Measurements from ENCODE around the gene NDFIP2.

The NDFIP2 gene

GRCh38 chr13:79503473-79504017 lies 22.6 kb downstream of the NDFIP2 start:
- H3K27ac ChIP-seq (replicated peaks) = no peak overlapping the region
- no peak overlapping the region for H3K4me3 ChIP-seq (replicated peaks; ENCODE audit: insufficient read depth, low read length)
- TF ChIP-seq, protein P1, sequence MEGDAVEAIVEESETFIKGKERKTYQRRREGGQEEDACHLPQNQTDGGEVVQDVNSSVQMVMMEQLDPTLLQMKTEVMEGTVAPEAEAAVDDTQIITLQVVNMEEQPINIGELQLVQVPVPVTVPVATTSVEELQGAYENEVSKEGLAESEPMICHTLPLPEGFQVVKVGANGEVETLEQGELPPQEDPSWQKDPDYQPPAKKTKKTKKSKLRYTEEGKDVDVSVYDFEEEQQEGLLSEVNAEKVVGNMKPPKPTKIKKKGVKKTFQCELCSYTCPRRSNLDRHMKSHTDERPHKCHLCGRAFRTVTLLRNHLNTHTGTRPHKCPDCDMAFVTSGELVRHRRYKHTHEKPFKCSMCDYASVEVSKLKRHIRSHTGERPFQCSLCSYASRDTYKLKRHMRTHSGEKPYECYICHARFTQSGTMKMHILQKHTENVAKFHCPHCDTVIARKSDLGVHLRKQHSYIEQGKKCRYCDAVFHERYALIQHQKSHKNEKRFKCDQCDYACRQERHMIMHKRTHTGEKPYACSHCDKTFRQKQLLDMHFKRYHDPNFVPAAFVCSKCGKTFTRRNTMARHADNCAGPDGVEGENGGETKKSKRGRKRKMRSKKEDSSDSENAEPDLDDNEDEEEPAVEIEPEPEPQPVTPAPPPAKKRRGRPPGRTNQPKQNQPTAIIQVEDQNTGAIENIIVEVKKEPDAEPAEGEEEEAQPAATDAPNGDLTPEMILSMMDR (IDR thresholded peaks at IDR 0.05; ENCODE audit: insufficient read depth, low read length) = no peak
- TF ChIP-seq, protein P2, sequence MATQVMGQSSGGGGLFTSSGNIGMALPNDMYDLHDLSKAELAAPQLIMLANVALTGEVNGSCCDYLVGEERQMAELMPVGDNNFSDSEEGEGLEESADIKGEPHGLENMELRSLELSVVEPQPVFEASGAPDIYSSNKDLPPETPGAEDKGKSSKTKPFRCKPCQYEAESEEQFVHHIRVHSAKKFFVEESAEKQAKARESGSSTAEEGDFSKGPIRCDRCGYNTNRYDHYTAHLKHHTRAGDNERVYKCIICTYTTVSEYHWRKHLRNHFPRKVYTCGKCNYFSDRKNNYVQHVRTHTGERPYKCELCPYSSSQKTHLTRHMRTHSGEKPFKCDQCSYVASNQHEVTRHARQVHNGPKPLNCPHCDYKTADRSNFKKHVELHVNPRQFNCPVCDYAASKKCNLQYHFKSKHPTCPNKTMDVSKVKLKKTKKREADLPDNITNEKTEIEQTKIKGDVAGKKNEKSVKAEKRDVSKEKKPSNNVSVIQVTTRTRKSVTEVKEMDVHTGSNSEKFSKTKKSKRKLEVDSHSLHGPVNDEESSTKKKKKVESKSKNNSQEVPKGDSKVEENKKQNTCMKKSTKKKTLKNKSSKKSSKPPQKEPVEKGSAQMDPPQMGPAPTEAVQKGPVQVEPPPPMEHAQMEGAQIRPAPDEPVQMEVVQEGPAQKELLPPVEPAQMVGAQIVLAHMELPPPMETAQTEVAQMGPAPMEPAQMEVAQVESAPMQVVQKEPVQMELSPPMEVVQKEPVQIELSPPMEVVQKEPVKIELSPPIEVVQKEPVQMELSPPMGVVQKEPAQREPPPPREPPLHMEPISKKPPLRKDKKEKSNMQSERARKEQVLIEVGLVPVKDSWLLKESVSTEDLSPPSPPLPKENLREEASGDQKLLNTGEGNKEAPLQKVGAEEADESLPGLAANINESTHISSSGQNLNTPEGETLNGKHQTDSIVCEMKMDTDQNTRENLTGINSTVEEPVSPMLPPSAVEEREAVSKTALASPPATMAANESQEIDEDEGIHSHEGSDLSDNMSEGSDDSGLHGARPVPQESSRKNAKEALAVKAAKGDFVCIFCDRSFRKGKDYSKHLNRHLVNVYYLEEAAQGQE (IDR thresholded peaks at IDR 0.05; ENCODE audit: insufficient replicate concordance, low read depth) = no peak
- no peak for TF ChIP-seq SPI1 (IDR thresholded peaks at IDR 0.05; ENCODE audit: borderline replicate concordance, low read depth)
- no peak for TF ChIP-seq GABPA (IDR thresholded peaks at IDR 0.05; ENCODE audit: low read depth)
- no peak for TF ChIP-seq POLR2AphosphoS5 (IDR thresholded peaks at IDR 0.05; ENCODE audit: low read depth)
- DNase-seq (ENCODE audit: low read depth in 1 of 2, low spot score in 1 of 2) = no peak
- H3K27me3 ChIP-seq (ENCODE audit: insufficient read depth, poor library complexity, severe bottlenecking) = no peaks in the 10 kb centered on the region

- H3K27ac ChIP-seq (replicated peaks) = no peak overlapping the region
- no peak for DNase-seq (ENCODE audit: low read depth in 1 of 2, low spot score in 1 of 2)
- TF ChIP-seq, protein P2 (IDR thresholded peaks at IDR 0.05; ENCODE audit: insufficient replicate concordance, low read depth) = no peak
- TF ChIP-seq SPI1 (IDR thresholded peaks at IDR 0.05; ENCODE audit: borderline replicate concordance, low read depth) (no peak), GABPA (IDR thresholded peaks at IDR 0.05; ENCODE audit: low read depth) (no peak), POLR2AphosphoS5 (IDR thresholded peaks at IDR 0.05; ENCODE audit: low read depth) (no peak)
- TF ChIP-seq, protein P1 (IDR thresholded peaks at IDR 0.05; ENCODE audit: insufficient read depth, low read length) = no peak
Measured at GRCh38 chr13:79508224-79508961, 27.4 kb downstream of the NDFIP2 start.

GRCh38 chr13:79511611-79512010 lies 30.7 kb downstream of the NDFIP2 start:
- Histone ChIP-seq H3K27me3 (ENCODE audit: insufficient read depth, poor library complexity, severe bottlenecking) (no peaks in the 10 kb centered on the region), H3K27ac (replicated peaks) (no peak overlapping the region), H3K4me3 (replicated peaks; ENCODE audit: insufficient read depth, low read length) (no peak overlapping the region)
- no peak for DNase-seq (ENCODE audit: low read depth in 1 of 2, low spot score in 1 of 2)
- TF ChIP-seq POLR2AphosphoS5 (IDR thresholded peaks at IDR 0.05; ENCODE audit: low read depth) (no peak), GABPA (IDR thresholded peaks at IDR 0.05; ENCODE audit: low read depth) (no peak), SPI1 (IDR thresholded peaks at IDR 0.05; ENCODE audit: borderline replicate concordance, low read depth) (no peak)
- TF ChIP-seq, protein P2 (IDR thresholded peaks at IDR 0.05; ENCODE audit: insufficient replicate concordance, low read depth) = no peak
- TF ChIP-seq, protein P1 (IDR thresholded peaks at IDR 0.05; ENCODE audit: insufficient read depth, low read length) = no peak

More at GRCh38 chr13:79508224-79508961, 27.4 kb downstream of the NDFIP2 start:
- Histone ChIP-seq H3K4me3 (replicated peaks; ENCODE audit: insufficient read depth, low read length) (no peak overlapping the region), H3K27me3 (ENCODE audit: insufficient read depth, poor library complexity, severe bottlenecking) (no peaks in the 10 kb centered on the region)

Measured in HL-60 (cell line).